Nephron (organoid): Measurements from ENCODE around the gene CEACAM20.

Source experiments
- H3K27ac Mint-ChIP-seq, 3 experiments: 2 replicates each; pipeline ENCODE4 v1.8.0; 2020; ENCODE audit warnings: mixed read lengths in 3 of 3, mild to moderate bottlenecking in 2 of 3, moderate library complexity in 1 of 3
- H3K27me3 Mint-ChIP-seq: 2 replicates; pipeline ENCODE4 v1.8.0; 2021; ENCODE audit warnings: low read depth, mild to moderate bottlenecking, moderate library complexity, mixed read lengths
- H3K36me3 Mint-ChIP-seq: 2 replicates; pipeline ENCODE4 v1.8.0; 2020; ENCODE audit warnings: low read depth, mixed read lengths
- H3K4me1 Mint-ChIP-seq: 2 replicates; pipeline ENCODE4 v1.8.0; 2020; ENCODE audit warnings: mixed read lengths
- H3K4me3 Mint-ChIP-seq, 3 experiments: 2 replicates each; pipeline ENCODE4 v1.8.0; 2020; ENCODE audit warnings: mild to moderate bottlenecking in 3 of 3, mixed read lengths in 3 of 3, moderate library complexity in 2 of 3
- H3K9me3 Mint-ChIP-seq: 2 replicates; pipeline ENCODE4 v1.8.0; 2020; ENCODE audit warnings: mixed read lengths
- CTCF ChIP-seq, 3 experiments: fragments of 200-600 bp; sonication (generic); IDR thresholded peaks; one replicate each; pipeline ENCODE4 v1.5.0; 2021; ENCODE audit warnings: antibody characterized with exemption in 3 of 3; ENCODE audit not compliant: unreplicated experiment in 3 of 3

The CEACAM20 gene

GRCh38 chr19:44529536-44529935, at the start of gene CEACAM20:
TSS of gene CEACAM20 (minus strand) at chr19:44529675. CDS start at chr19:44529509, 166 bp downstream.
- Mint-ChIP-seq H3K27ac (no peak within 1 kb of the TSS), H3K4me3 (no peak within 1 kb of the TSS), H3K4me1 (no peaks in the 10 kb centered on the region), H3K36me3 (no peaks in the 10 kb centered on the region), H3K27me3 (peaks cover 46% of the 10 kb centered on the region), H3K9me3 (peaks cover 3% of the 10 kb centered on the region)
- no peak for TF ChIP-seq CTCF (IDR thresholded peaks at IDR 0.05; ENCODE audit: unreplicated experiment in 3 of 3)

GRCh38 chr19:44577566-44577874, 48.0 kb upstream of the CEACAM20 start:
- no peak for TF ChIP-seq CTCF (IDR thresholded peaks at IDR 0.05; ENCODE audit: unreplicated experiment in 3 of 3)
- peaks cover 3% of the 10 kb centered on the region for H3K27me3 Mint-ChIP-seq
- no peak overlapping the region for H3K4me3 Mint-ChIP-seq
- no peaks in the 10 kb centered on the region for H3K36me3 Mint-ChIP-seq
- H3K9me3 Mint-ChIP-seq: no peaks in the 10 kb centered on the region
- no peak overlapping the region for H3K27ac Mint-ChIP-seq
- H3K4me1 Mint-ChIP-seq: peaks cover 24% of the 10 kb centered on the region

- Mint-ChIP-seq H3K9me3 (no peaks in the 10 kb centered on the region), H3K4me1 (peaks cover 24% of the 10 kb centered on the region), H3K4me3 (no peak overlapping the region), H3K27ac (no peak overlapping the region), H3K36me3 (no peaks in the 10 kb centered on the region), H3K27me3 (peaks cover 3% of the 10 kb centered on the region)
- TF ChIP-seq CTCF (IDR thresholded peaks at IDR 0.05; ENCODE audit: unreplicated experiment in 3 of 3): peak; percentile 37 to 50 (median 46)
These were observed 47.5 kb upstream of the CEACAM20 start for GRCh38 chr19:44576843-44577565.

- Mint-ChIP-seq H3K4me1 (peaks cover 30% of the 10 kb centered on the region), H3K27ac (peak overlapping the region in 2 of 3 experiments; percentile 51 to 65), H3K27me3 (no peaks in the 10 kb centered on the region), H3K4me3 (no peak overlapping the region), H3K36me3 (no peaks in the 10 kb centered on the region), H3K9me3 (no peaks in the 10 kb centered on the region)
- TF ChIP-seq CTCF (IDR thresholded peaks at IDR 0.05; ENCODE audit: unreplicated experiment in 3 of 3): no peak
These were observed 45.7 kb upstream of the CEACAM20 start for GRCh38 chr19:44575116-44575700.

- H3K9me3 Mint-ChIP-seq: no peaks in the 10 kb centered on the region
- no peak overlapping the region for H3K4me3 Mint-ChIP-seq
These were observed 44.9 kb upstream of the CEACAM20 start for GRCh38 chr19:44574186-44574950.

More at GRCh38 chr19:44574186-44574950, 44.9 kb upstream of the CEACAM20 start:
- Mint-ChIP-seq H3K27ac (peak overlapping the region; percentile 65 to 85 (median 71)), H3K36me3 (no peaks in the 10 kb centered on the region), H3K27me3 (no peaks in the 10 kb centered on the region), H3K4me1 (peaks cover 30% of the 10 kb centered on the region)
- TF ChIP-seq CTCF (IDR thresholded peaks at IDR 0.05; ENCODE audit: unreplicated experiment in 3 of 3): no peak
